CD4-positive, alpha-beta T cell treated with Interleukin-17A for 1 hour (primary cell): ENCODE results near the gene AQP12A.

Source experiments
- DNase-seq: peaks from one replicate; pipeline ENCODE4 v3.0.0-alpha.2; 2020

Gene AQP12A

GRCh38 chr2:240711701-240712100 lies 20.0 kb downstream of the AQP12A start:
- DNase-seq = no peak

DNA sequence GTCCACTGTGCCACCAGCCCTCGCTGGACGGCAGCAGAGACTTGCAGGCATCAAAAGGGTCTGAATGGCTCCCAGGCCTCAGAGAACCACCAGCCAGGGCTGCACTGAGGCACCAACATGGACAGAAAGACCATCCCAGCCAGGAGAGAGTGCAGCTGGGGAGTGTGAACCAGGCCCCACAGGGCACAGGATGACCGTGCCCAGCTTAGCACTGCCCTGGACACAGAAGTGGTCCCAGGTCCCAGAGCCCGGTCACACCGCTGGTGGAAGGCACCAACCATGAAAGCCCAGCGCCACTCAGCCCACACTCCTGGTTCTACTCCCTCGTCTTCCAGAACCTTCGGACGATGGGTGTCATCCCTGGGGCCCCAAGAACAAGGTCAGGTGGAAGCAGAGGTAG lies 20.5 kb downstream of the AQP12A start:
- no peak for DNase-seq

GRCh38 chr2:240713071-240713927 lies 21.6 kb downstream of the AQP12A start:
- DNase-seq = no peak

DNA sequence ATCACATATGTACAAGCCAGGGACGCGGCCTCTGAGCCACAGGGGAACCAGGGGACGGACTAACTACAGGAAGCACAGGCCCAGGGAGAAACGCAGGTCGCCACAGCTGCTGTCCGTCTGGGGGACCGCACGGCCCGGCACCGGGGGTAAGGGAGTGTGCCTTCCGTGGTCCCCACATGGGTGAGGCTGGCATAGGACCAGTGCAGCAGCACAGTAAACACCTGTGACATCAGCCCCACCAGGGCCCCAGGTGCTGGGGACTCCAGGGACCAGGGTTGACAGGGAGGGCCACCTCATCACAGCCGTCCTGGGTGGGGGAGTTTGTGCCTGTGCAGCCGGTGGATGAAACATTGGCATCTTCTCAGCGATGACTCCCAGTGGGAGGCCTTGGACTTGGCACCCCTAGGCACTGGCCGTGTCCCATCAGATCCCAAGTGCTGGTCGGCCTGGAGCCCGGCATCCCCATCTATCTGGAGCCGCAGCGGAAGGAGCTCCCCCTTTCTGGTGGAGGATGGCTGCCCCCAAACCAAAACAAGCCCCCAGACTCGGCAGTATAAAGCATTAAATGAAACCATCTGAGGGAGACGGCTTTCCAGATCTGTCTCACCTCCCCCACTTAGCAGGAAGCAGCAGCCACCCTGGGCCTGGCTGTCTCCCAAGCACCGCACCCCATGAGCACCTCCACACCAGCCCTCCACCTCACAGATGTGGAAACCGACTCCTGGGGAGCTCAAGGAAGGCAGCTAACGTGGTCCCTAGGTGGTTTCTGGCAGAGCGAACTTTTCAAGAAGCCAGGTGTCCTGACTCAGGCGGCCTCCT lies 22.5 kb downstream of the AQP12A start:
- DNase-seq = no peak

DNA sequence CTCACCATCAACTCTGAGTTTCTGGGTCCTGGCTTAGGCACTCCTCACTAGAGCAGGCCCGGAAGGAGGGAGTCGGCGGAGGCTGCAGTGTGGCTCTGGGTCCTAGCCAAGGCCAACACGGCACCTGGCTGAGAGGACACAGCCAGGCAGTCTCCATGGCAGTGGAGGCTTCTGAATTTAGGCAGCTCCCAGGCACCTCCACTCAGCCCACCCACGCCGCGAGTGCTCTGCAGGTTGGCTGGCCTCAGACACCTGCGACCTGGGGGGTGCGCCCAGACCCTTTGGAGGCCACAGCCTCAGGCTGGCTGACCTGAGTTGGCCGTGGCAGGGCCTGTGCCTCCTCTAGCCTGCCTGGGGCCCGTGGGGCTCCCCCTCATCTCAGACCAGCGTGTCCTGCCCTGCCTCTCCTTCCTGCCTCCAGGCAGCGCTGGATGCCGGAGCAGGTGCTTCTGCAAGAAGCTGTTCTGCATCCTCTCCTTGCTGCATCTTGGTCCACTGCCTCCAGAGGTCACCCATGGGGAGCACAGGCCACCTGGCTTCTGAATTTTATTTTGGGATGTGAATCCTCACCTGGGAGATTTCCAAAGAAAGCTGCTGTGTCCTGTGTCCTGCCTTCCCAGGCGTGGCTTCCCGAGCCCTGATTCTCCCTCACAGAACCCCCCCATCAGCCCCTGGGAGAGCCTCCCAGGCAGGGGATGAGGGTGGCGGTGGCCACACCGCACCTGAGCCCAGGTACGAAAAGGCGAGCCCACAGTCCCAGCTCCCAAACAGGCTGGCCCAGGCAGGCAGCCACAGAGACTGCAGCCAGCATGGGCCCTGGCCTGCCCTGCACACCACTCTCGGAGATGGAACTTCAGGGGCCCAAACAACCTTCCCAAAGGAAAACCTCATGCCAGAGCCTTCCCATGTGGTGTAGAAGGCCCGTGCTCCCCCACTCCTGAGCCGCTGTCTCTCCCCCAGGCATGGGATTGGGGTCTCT lies 23.4 kb downstream of the AQP12A start:
- no peak for DNase-seq

DNA sequence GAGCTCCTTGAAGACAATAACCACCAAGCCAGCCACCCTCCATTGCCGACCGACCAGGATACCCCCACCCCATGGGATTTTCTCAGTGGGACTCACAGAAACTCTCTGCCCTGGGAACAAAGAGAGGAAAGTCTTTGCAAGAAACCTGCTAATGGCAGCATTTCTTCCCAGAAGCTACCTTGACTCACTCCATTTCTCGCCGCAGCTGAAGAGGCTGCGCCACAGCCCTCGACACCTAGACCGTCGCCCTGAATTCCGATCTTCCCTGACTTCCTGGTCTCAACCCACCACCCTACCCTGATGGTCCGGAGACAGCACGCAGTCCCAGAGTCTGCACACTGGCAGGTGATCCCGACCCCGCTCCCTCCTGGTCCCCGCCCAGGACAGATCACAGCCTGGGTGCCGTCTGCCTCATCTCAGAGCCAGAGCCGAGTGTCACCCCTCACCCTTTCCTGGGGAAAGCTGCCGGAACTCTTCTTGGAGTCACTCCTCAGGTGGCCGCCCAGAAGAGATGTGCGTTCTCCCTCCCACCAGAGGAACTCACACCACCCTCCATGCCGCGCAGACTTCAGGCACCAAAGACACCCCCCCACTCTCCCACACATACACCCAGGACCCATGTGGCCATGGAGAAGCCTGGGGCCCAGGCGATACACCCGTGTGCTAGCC lies 24.6 kb downstream of the AQP12A start:
- DNase-seq = no peak

GRCh38 chr2:240717181-240717641 lies 25.5 kb downstream of the AQP12A start:
- no peak for DNase-seq

- DNase-seq = no peak
Measured at GRCh38 chr2:240717681-240718581, 26.3 kb downstream of the AQP12A start.

GRCh38 chr2:240718896-240719490 lies 27.3 kb downstream of the AQP12A start:
- no peak for DNase-seq

GRCh38 chr2:240719676-240720545 lies 28.2 kb downstream of the AQP12A start:
- DNase-seq = no peak

DNA sequence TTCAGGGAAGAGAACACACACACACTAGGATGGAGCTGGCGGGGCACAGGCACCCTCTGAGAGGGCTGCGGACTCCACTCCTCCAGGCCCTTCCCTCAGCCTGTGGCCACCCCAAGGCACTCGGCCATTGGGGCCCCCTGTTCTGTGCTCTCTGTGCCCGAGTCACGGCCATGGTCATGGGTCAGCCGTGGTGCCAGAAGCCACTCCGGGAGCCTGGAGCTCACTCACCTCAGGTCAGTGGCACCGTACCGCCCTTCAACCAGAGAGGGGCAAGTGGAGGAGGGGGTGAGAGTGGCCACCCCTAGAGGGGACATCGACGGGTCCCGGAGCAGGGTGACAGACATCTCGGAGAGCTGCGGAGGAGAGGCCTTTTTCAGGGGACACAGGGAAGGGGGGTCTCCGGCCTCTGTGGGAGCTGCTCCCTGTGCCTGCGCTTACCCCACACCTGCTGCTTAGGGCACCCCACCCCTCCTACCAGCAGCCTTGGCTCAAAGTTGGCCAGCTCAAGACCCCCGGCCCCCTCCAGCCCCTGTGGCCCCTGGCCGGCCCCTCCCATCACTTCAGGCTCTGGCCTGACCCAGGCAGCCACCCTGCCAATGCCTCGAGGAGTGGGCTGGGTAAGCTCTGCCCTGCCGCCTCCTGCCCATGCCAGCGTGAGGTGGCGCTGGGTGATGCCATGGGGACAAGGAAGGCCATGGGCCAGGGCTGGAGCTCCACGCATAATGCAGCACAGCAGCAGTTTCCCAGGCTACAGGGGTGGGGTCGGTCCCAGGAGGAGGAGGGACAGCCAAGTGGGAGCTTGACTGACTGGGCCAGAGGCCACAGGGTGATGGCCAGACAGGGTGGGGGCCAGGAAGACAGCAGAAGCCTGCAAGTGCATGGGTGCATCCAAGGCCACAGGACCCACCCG lies 29.3 kb downstream of the AQP12A start:
- DNase-seq = no peak

- no peak for DNase-seq
Measured at GRCh38 chr2:240721596-240722180, 30.0 kb downstream of the AQP12A start.

DNA sequence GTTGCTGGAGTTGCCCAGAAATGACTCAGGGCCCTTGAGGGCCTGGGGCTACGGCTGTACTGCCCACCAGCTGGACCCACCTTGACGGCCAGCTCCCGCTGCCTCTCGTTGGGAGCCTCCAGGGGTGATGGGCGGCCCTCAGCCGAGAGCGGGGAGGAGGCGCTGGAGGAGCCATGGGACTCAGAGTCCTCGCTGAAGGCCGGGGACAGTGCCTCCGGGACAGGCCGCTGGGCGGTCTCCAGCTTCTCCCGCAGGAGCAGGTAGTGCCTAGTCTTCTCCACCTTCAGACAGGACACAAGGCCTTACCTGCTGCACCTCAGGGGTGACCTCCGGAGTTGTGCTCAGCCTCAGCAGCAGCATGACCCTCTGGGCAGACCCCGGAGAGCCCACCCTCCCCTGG lies 30.7 kb downstream of the AQP12A start:
- no peak for DNase-seq

- no peak for DNase-seq
Measured at GRCh38 chr2:240722796-240723735, 31.4 kb downstream of the AQP12A start.

GRCh38 chr2:240723851-240724250 lies 32.2 kb downstream of the AQP12A start:
- DNase-seq = no peak

GRCh38 chr2:240724431-240724830 lies 32.8 kb downstream of the AQP12A start:
- DNase-seq = no peak

DNA sequence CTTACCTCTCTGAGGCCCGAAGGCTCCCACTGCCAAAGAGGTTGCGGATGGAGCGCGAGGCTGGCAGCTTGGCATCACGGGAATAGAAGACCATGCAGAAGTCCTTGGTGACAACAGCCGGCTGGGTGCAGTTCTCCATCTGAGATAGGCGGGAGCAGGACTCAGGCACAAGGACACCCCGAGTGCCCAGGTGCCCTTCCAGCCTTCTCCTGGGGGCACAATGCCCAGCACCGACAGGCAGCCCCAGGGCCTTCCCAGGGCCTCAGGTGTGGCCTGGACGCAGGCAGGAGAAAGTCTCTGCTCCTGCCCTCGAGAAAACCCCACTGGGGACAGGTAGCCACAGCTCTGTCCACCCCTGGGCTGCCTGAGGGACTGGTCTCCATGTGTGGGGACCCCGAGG lies 33.6 kb downstream of the AQP12A start:
- no peak for DNase-seq
